Measurements from ENCODE around the gene FGF5.
"Not testable (repeated sequence)": the region's sequence is repeated elsewhere in the genome, so short reads cannot be mapped to it uniquely, and the experiment has no call there.

DNA sequence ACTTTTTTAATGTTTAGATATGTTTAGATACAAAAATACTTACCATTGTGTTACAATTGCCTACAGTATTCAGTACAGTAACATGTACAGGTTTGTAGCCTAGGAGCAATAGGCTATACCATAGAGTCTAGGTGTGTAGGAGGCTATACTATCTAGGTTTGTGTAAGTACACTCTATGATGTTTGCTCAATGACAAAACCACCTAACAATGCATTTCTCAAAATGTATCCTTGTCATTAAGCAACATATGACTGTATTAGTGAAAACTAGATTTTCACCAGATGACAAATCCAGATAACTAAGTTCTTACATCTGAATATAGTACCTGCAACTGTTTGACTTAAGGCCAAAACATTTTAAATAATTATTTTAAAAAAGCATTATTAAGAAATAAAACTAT lies 49.4 kb downstream of the FGF5 start:
- not testable (repeated sequence) for TF ChIP-seq EZH2 (IDR thresholded peaks at IDR 0.05); POLR2AphosphoS5 (IDR thresholded peaks at IDR 0.05; ENCODE audit: borderline replicate concordance, low read depth, low read length); FOXP2 (optimal IDR thresholded peaks at IDR 0.05; ENCODE audit: control extremely low read depth, extremely low read length, insufficient read depth)
